Skeletal muscle tissue (tissue), 4 donors: ENCODE results near the gene MFAP2. TPM values are rescaled to one million over a fixed set of nuclear protein-coding genes. Genes with fewer than 3 reads are reported as not detected.

ENCODE experiments used
- H3K27ac ChIP-seq: one replicate; pipeline ENCODE4 v1.7.0; 2013; ENCODE audit warnings: mild to moderate bottlenecking, low read depth, low read length, inconsistent platforms
- H3K27me3 ChIP-seq, 3 donors: one replicate each; pipeline ENCODE4 v1.7.0; 2013; ENCODE audit warnings: low read length in 3 of 3; ENCODE audit not compliant: control insufficient read depth in 3 of 3, insufficient read depth in 3 of 3
- H3K36me3 ChIP-seq, 3 donors: one replicate each; pipeline ENCODE4 v1.7.0; 2013; ENCODE audit warnings: low read length in 3 of 3; ENCODE audit not compliant: control insufficient read depth in 3 of 3, insufficient read depth in 3 of 3
- H3K4me1 ChIP-seq, 3 donors: one replicate each; pipeline ENCODE4 v1.7.0; 2013; ENCODE audit warnings: low read length in 3 of 3, mild to moderate bottlenecking in 3 of 3; ENCODE audit not compliant: control insufficient read depth in 3 of 3, insufficient read depth in 3 of 3
- H3K4me3 ChIP-seq, 3 donors: one replicate each; pipeline ENCODE4 v1.7.0; 2013; ENCODE audit warnings: low read length in 3 of 3
- H3K9ac ChIP-seq, 3 donors: one replicate each; pipeline ENCODE4 v1.7.0; 2013; ENCODE audit warnings: low read length in 3 of 3, mild to moderate bottlenecking in 3 of 3, moderate library complexity in 2 of 3, low read depth in 1 of 3
- H3K9me3 ChIP-seq, 3 donors: one replicate each; pipeline ENCODE4 v1.7.0; 2013; ENCODE audit warnings: low read length in 3 of 3; ENCODE audit not compliant: control insufficient read depth in 3 of 3
- total RNA-seq: library from RNA; depleted of rRNA; stranded (reverse); fragments of >200 nt; gene quantifications from one replicate; pipeline ENCODE4 v1.2.3, GENCODE V29; 2014
- donor health status: Osteomylitis.

The MFAP2 gene
- total RNA-seq, 1 donor from 2014 or later: 19.8 TPM

GRCh38 chr1:16975211-16975610 is 5.2 kb downstream of the MFAP2 start:
- peaks cover 3 to 9% (median 4%) of the 10 kb centered on the region in 3 donors for H3K36me3 ChIP-seq
- no peak overlapping the region for H3K27ac ChIP-seq
- H3K27me3 ChIP-seq: peaks cover 0 to 5% (median 0%) of the 10 kb centered on the region in 3 donors
- peaks cover 0 to 2% (median 0%) of the 10 kb centered on the region in 3 donors for H3K4me1 ChIP-seq
- no peak overlapping the region for H3K4me3 ChIP-seq
- no peak overlapping the region for H3K9ac ChIP-seq
- H3K9me3 ChIP-seq: no peaks in the 10 kb centered on the region

- H3K9ac ChIP-seq: no peak overlapping the region
- no peak overlapping the region for H3K4me3 ChIP-seq
- no peak overlapping the region for H3K27ac ChIP-seq
- peaks cover 9 to 12% (median 10%) of the 10 kb centered on the region in 3 donors for H3K36me3 ChIP-seq
- H3K27me3 ChIP-seq: no peaks in the 10 kb centered on the region
- no peaks in the 10 kb centered on the region for H3K9me3 ChIP-seq
- H3K4me1 ChIP-seq: no peaks in the 10 kb centered on the region
Observed at GRCh38 chr1:16973215-16973614, 7.2 kb downstream of the MFAP2 start.

- no peaks in the 10 kb centered on the region for H3K27me3 ChIP-seq
- no peaks in the 10 kb centered on the region for H3K9me3 ChIP-seq
- no peak overlapping the region for H3K4me3 ChIP-seq
- H3K4me1 ChIP-seq: no peaks in the 10 kb centered on the region
- peaks cover 9 to 14% (median 12%) of the 10 kb centered on the region in 3 donors for H3K36me3 ChIP-seq
- peak overlapping the region in 1 of 3 donors; percentile 3 for H3K9ac ChIP-seq
- H3K27ac ChIP-seq: no peak overlapping the region
Observed at GRCh38 chr1:16972189-16972895, 8.1 kb downstream of the MFAP2 start.

GRCh38 chr1:16971341-16972188 is 8.9 kb downstream of the MFAP2 start:
- Histone ChIP-seq H3K9me3 (no peaks in the 10 kb centered on the region), H3K36me3 (peaks cover 11 to 14% (median 13%) of the 10 kb centered on the region in 3 donors), H3K4me3 (no peak overlapping the region), H3K4me1 (no peaks in the 10 kb centered on the region), H3K27me3 (no peaks in the 10 kb centered on the region), H3K9ac (peak overlapping the region in 1 of 3 donors; percentile 3), H3K27ac (no peak overlapping the region)

- Histone ChIP-seq H3K4me3 (no peak overlapping the region), H3K9ac (no peak overlapping the region), H3K27ac (no peak overlapping the region), H3K27me3 (no peaks in the 10 kb centered on the region), H3K9me3 (no peaks in the 10 kb centered on the region), H3K36me3 (peaks cover 21 to 24% (median 23%) of the 10 kb centered on the region in 3 donors), H3K4me1 (no peaks in the 10 kb centered on the region)
Observed at GRCh38 chr1:16970132-16970910, 10.1 kb downstream of the MFAP2 start.

- H3K4me3 ChIP-seq: no peak overlapping the region
- H3K9me3 ChIP-seq: no peaks in the 10 kb centered on the region
- no peak overlapping the region for H3K27ac ChIP-seq
- no peaks in the 10 kb centered on the region for H3K27me3 ChIP-seq
- no peak overlapping the region for H3K9ac ChIP-seq
- H3K36me3 ChIP-seq: peaks cover 21 to 28% (median 28%) of the 10 kb centered on the region in 3 donors
- H3K4me1 ChIP-seq: no peaks in the 10 kb centered on the region
Observed at GRCh38 chr1:16969651-16970050, 10.8 kb downstream of the MFAP2 start.

- Histone ChIP-seq H3K36me3 (peaks cover 21 to 28% (median 28%) of the 10 kb centered on the region in 3 donors), H3K27me3 (no peaks in the 10 kb centered on the region), H3K4me1 (no peaks in the 10 kb centered on the region)
Observed at GRCh38 chr1:16969057-16969611, 11.3 kb downstream of the MFAP2 start.

GRCh38 chr1:16968372-16968771 is 12.0 kb downstream of the MFAP2 start:
- Histone ChIP-seq H3K36me3 (peaks cover 21 to 28% (median 28%) of the 10 kb centered on the region in 3 donors), H3K4me1 (no peaks in the 10 kb centered on the region), H3K9me3 (no peaks in the 10 kb centered on the region)

More at GRCh38 chr1:16969057-16969611, 11.3 kb downstream of the MFAP2 start:
- Histone ChIP-seq H3K9ac (no peak overlapping the region), H3K4me3 (no peak overlapping the region), H3K27ac (no peak overlapping the region), H3K9me3 (no peaks in the 10 kb centered on the region)

GRCh38 chr1:16967962-16968361 is 12.5 kb downstream of the MFAP2 start:
- no peaks in the 10 kb centered on the region for H3K27me3 ChIP-seq
- peaks cover 21 to 28% (median 28%) of the 10 kb centered on the region in 3 donors for H3K36me3 ChIP-seq
- H3K27ac ChIP-seq: no peak overlapping the region
- H3K9ac ChIP-seq: no peak overlapping the region
- H3K4me3 ChIP-seq: no peak overlapping the region
- H3K9me3 ChIP-seq: no peaks in the 10 kb centered on the region
- H3K4me1 ChIP-seq: no peaks in the 10 kb centered on the region

More at GRCh38 chr1:16968372-16968771, 12.0 kb downstream of the MFAP2 start:
- Histone ChIP-seq H3K9ac (no peak overlapping the region), H3K4me3 (no peak overlapping the region), H3K27me3 (no peaks in the 10 kb centered on the region), H3K27ac (no peak overlapping the region)
